Vagina (tissue), 2 donors: Measurements from ENCODE around the gene TASP1. TPM values are rescaled to one million over a fixed set of nuclear protein-coding genes. Genes with fewer than 3 reads are reported as not detected.

ENCODE experiments used
- DNase-seq, 2 donors: peaks; one replicate each; pipeline ENCODE4 v3.0.0-alpha.2; 2017; ENCODE audit errors: extremely low spot score in 2 of 2
- H3K27ac ChIP-seq: fragments of 200-600 bp; sonication (generic); one replicate; pipeline ENCODE4 v1.5.1; 2019
- H3K27me3 ChIP-seq: fragments of 200-600 bp; sonication (generic); one replicate; pipeline ENCODE4 v1.5.1; 2019
- H3K36me3 ChIP-seq, 2 donors: fragments of 200-600 bp; sonication (generic); one replicate each; pipeline ENCODE4 v1.5.1; 2017 to 2019
- H3K4me1 ChIP-seq: fragments of 200-600 bp; sonication (generic); one replicate; pipeline ENCODE4 v1.5.1; 2019
- H3K4me3 ChIP-seq, 2 donors: fragments of 200-600 bp; sonication (generic); 1 replicate in 1 of 2; 2 replicates in 1 of 2; pipeline ENCODE4 v1.5.1; 2016 to 2019
- H3K9me3 ChIP-seq: fragments of 200-600 bp; sonication (generic); one replicate; pipeline ENCODE4 v1.5.1; 2019
- CTCF ChIP-seq, 3 experiments: fragments of 450-650 bp in 2 of 3; fragments of 200-600 bp in 1 of 3; sonication (generic) in 1 of 3; IDR thresholded peaks; one replicate each; pipeline ENCODE4 v1.5.1; 2017 to 2019; ENCODE audit warnings: antibody characterized with exemption in 3 of 3, mild to moderate bottlenecking in 2 of 3, moderate library complexity in 2 of 3
- POLR2A ChIP-seq, 2 donors: fragments of 450-650 bp; IDR thresholded peaks; one replicate each; pipeline ENCODE4 v1.6.1; 2017; ENCODE audit warnings: antibody characterized with exemption in 2 of 2, mild to moderate bottlenecking in 2 of 2, moderate library complexity in 2 of 2
- POLR2AphosphoS5 ChIP-seq, 2 donors: sonication (generic); formaldehyde crosslinking; IDR thresholded peaks; one replicate each; pipeline ENCODE4 v1.9.0; 2017; ENCODE audit warnings: antibody characterized with exemption in 2 of 2, mild to moderate bottlenecking in 2 of 2, low read depth in 1 of 2; ENCODE audit not compliant: insufficient read depth in 1 of 2
- intact Hi-C: fragments of 100-400 bp; cut with DNase I; formaldehyde crosslinking; loops from one replicate; pipeline ENCODE4 v1.15.1; 2023
- total RNA-seq: library from RNA; depleted of rRNA; stranded (reverse); fragments of >200 nt; gene quantifications from one replicate; pipeline ENCODE4 v1.2.3, GENCODE V29; 2016

The TASP1 gene
- total RNA-seq, 1 donor from 2014 or later: 12.5 TPM

- H3K27ac ChIP-seq: no peak overlapping the region
- no peak overlapping the region for H3K4me3 ChIP-seq
- TF ChIP-seq POLR2AphosphoS5 (IDR thresholded peaks at IDR 0.05; ENCODE audit: insufficient read depth in 1 of 2, low read depth in 1 of 2) (no peak), CTCF (IDR thresholded peaks at IDR 0.05) (no peak), POLR2A (IDR thresholded peaks at IDR 0.05) (no peak)
- intact Hi-C loops: no loop called here
- H3K27me3 ChIP-seq: no peaks in the 10 kb centered on the region
- no peak for DNase-seq
- no peaks in the 10 kb centered on the region for H3K9me3 ChIP-seq
- H3K4me1 ChIP-seq: peaks cover 14% of the 10 kb centered on the region
- no peaks in the 10 kb centered on the region for H3K36me3 ChIP-seq
These were observed 186.1 kb downstream of the TASP1 start for GRCh38 chr20:13452470-13453124.

DNA sequence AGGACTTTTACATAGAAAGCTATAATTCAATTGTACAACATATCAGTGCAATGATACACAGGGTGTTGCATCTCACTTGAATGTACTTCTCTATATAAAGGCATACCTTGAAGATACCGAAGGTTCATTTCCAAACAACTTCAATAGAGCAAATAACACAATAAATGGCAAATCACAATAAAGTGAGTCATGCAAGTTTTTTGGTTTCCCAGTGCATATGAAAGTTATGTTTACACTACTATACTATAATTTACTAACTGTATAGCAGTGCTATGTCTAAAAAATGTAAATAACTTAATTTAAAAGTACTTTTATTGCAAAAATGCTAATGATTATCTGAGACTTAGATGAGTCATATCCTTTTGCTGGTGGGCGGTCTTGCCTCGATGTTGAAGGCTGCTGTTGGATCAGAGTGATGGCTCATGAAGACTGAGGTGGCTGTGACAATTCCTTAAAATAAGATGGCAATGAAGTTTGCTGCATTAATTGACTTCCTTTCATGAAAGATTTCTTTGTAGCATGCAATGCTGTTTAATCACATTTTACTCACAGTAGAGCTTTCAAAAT lies 188.8 kb downstream of the TASP1 start:
- DNase-seq: no peak
- TF ChIP-seq POLR2AphosphoS5 (IDR thresholded peaks at IDR 0.05; ENCODE audit: insufficient read depth in 1 of 2, low read depth in 1 of 2) (no peak), CTCF (IDR thresholded peaks at IDR 0.05) (no peak), POLR2A (IDR thresholded peaks at IDR 0.05) (no peak)
- no peaks in the 10 kb centered on the region for H3K9me3 ChIP-seq
- no peaks in the 10 kb centered on the region for H3K27me3 ChIP-seq
- intact Hi-C loops: no loop called here
- no peaks in the 10 kb centered on the region for H3K36me3 ChIP-seq
- peaks cover 10% of the 10 kb centered on the region for H3K4me1 ChIP-seq
- no peak overlapping the region for H3K27ac ChIP-seq
- no peak overlapping the region for H3K4me3 ChIP-seq

DNA sequence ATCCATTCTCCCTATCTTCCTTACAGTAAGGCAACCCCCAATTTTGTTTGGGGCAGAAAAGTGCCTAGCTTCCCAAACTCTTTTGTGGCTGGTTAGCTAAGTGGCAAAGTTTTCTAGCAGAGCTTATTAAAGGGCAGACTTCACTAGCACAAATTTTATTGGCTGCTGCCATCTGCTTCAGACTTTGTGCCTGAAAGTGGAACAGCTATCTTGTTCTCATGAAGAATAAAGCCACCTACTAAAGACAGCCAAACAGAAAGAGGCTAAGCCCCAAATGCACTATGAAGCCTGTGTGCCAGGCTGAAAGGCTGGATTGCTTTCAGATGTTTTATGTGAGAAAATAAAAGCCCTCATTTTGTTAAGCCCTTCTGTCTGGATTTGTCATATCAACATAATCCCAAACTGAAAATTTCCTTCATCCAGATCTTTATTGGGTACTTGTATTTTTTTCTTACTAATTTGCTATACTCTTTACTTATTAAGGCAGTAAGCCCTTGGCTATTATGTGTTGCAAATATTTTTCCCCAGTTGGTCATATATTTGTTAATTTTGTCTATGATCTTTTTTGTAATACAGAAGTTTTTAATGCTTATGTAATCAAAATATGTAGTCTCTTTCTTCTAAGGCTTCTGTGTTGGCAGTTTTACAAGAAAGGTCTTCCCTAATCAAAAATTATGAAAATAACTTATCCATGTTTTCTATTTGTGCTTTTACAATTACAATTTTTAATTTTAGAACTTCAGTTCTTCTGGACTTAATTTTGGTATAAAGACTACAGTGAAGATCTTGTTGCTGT lies 191.1 kb downstream of the TASP1 start:
- Histone ChIP-seq H3K27me3 (no peaks in the 10 kb centered on the region), H3K27ac (no peak overlapping the region), H3K9me3 (no peaks in the 10 kb centered on the region), H3K36me3 (no peaks in the 10 kb centered on the region), H3K4me1 (no peaks in the 10 kb centered on the region), H3K4me3 (no peak overlapping the region)
- TF ChIP-seq POLR2AphosphoS5 (IDR thresholded peaks at IDR 0.05; ENCODE audit: insufficient read depth in 1 of 2, low read depth in 1 of 2) (no peak), CTCF (IDR thresholded peaks at IDR 0.05) (no peak), POLR2A (IDR thresholded peaks at IDR 0.05) (no peak)
- intact Hi-C loops: no loop called here
- DNase-seq: no peak

DNA sequence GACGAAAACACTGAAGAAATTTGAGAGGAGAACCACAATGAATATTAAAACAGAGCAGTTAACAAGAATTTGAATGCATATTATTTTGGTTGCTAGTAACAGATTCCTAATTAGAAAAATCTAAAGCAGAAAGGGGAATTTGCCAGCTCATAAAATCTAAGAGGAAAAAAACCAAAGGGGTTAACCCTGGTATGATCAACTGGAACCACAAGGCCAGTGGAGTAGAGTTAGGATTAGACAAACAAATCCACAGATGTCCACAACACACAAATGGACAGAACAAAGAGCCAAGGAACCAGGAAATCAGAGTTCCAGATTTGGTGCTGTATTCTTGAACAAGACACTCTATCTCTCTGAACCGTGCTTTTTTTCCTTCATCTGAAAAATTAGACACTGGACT lies 195.0 kb downstream of the TASP1 start:
- no peak for DNase-seq
- no peaks in the 10 kb centered on the region for H3K36me3 ChIP-seq
- no peaks in the 10 kb centered on the region for H3K4me1 ChIP-seq
- intact Hi-C loops: no loop called here
- H3K4me3 ChIP-seq: no peak overlapping the region
- TF ChIP-seq POLR2A (IDR thresholded peaks at IDR 0.05) (no peak), CTCF (IDR thresholded peaks at IDR 0.05) (no peak), POLR2AphosphoS5 (IDR thresholded peaks at IDR 0.05; ENCODE audit: insufficient read depth in 1 of 2, low read depth in 1 of 2) (no peak)
- no peak overlapping the region for H3K27ac ChIP-seq
- H3K27me3 ChIP-seq: no peaks in the 10 kb centered on the region
- H3K9me3 ChIP-seq: no peaks in the 10 kb centered on the region

DNA sequence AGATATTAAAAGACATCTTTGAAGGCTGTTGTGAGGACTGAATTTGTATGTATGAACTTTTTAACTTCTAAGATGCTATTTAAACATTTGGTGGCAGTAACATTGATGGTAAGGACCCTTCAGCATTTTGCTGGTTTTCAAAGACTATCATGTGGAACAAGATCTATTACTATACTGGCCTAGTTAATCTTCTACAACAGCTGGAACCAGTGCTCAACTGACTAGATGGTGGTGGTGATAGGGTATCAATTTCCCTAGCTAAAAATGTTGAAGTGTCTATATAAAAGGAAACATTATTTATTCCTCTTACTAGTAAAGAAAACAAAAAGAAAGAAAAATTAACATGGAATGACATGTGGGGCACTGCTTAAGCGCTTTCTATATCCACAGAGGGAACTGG lies 195.7 kb downstream of the TASP1 start:
- no peaks in the 10 kb centered on the region for H3K9me3 ChIP-seq
- DNase-seq: no peak
- H3K27ac ChIP-seq: no peak overlapping the region
- H3K4me3 ChIP-seq: no peak overlapping the region
- intact Hi-C loops: no loop called here
- H3K27me3 ChIP-seq: no peaks in the 10 kb centered on the region
- H3K4me1 ChIP-seq: no peaks in the 10 kb centered on the region
- TF ChIP-seq POLR2A (IDR thresholded peaks at IDR 0.05): no peak
- no peak for TF ChIP-seq CTCF (IDR thresholded peaks at IDR 0.05)
- TF ChIP-seq POLR2AphosphoS5 (IDR thresholded peaks at IDR 0.05; ENCODE audit: insufficient read depth in 1 of 2, low read depth in 1 of 2): no peak
- H3K36me3 ChIP-seq: no peaks in the 10 kb centered on the region
